Transverse colon (tissue), 4 donors: ENCODE results near the gene WDHD1. TPM values are rescaled to one million over a fixed set of nuclear protein-coding genes. Genes with fewer than 3 reads are reported as not detected.

Experiments
- DNase-seq: peaks from one replicate; pipeline ENCODE4 v3.0.0-alpha.2; 2019
- H3K27ac ChIP-seq, 4 donors: fragments of 200-600 bp; sonication (generic); 2 replicates each; pipeline ENCODE4 v1.5.1; 2016 to 2018; ENCODE audit warnings: inconsistent platforms in 4 of 4
- H3K27me3 ChIP-seq: fragments of 200-600 bp; sonication (generic); 2 replicates; pipeline ENCODE4 v1.5.1; 2017; ENCODE audit warnings: inconsistent platforms
- H3K36me3 ChIP-seq, 4 donors: fragments of 200-600 bp; sonication (generic); 2 replicates each; pipeline ENCODE4 v1.5.1; 2017 to 2019; ENCODE audit warnings: inconsistent platforms in 4 of 4
- H3K4me1 ChIP-seq, 4 donors: fragments of 200-600 bp; sonication (generic); 2 replicates each; pipeline ENCODE4 v1.5.1; 2017 to 2020; ENCODE audit warnings: inconsistent platforms in 4 of 4
- H3K4me3 ChIP-seq, 4 donors: fragments of 200-600 bp; sonication (generic); 1 replicate in 1 of 4; 2 replicates in 3 of 4; pipeline versions ENCODE4 v1.5.1 to v1.6.1; 2017 to 2019; ENCODE audit warnings: inconsistent platforms in 4 of 4
- H3K9me3 ChIP-seq, 2 donors: fragments of 200-600 bp; sonication (generic); 2 replicates each; pipeline ENCODE4 v1.5.1; 2017 to 2019; ENCODE audit warnings: inconsistent platforms in 2 of 2
- EP300 ChIP-seq: sonication (generic); formaldehyde crosslinking; IDR thresholded peaks from one replicate; pipeline ENCODE4 v1.6.1; 2017; ENCODE audit warnings: antibody characterized with exemption, low read depth
- POLR2A ChIP-seq: fragments of 450-650 bp; IDR thresholded peaks from one replicate; pipeline ENCODE4 v1.6.1; 2016; ENCODE audit warnings: antibody characterized with exemption, mild to moderate bottlenecking, moderate library complexity
- POLR2AphosphoS5 ChIP-seq, 3 donors: sonication (generic); formaldehyde crosslinking; IDR thresholded peaks; one replicate each; pipeline ENCODE4 v1.6.1; 2016; ENCODE audit warnings: antibody characterized with exemption in 3 of 3
- WGBS, 2 donors: methylation state at CpG; one replicate each; pipeline ENCODE4 v1.1.5; 2018; ENCODE audit warnings: low coverage in 1 of 2; 5-methylcytosine and 5-hydroxymethylcytosine counted together
- in situ Hi-C, 4 donors: fragments of 200-750 bp; cut with MboI; loops; one replicate each; pipeline versions ENCODE4 v1.15.0 to v1.15.1; 2017; ENCODE audit warnings: low sequenced_read_pairs in 3 of 4, low pct_ligation_motif_present in 1 of 4, low pct_unique_long_range_greater_than_20kb in 1 of 4
- intact Hi-C: fragments of 100-400 bp; cut with DNase I; formaldehyde crosslinking; loops from one replicate; pipeline ENCODE4 v1.15.1; 2023; ENCODE audit warnings: low total_unique reads
- total RNA-seq, 4 donors: library from RNA; depleted of rRNA; stranded (reverse); fragments of >200 nt; gene quantifications; one replicate each; pipeline ENCODE4 v1.1.0, GENCODE V29; 2016
- TF ChIP-seq, protein P1 (sequence below), 5 experiments: fragments of 200-600 bp in 3 of 5; fragments of 450-650 bp in 2 of 5; sonication (generic) in 3 of 5; IDR thresholded peaks; 1 replicate in 2 of 5; 2 replicates in 3 of 5; pipeline ENCODE4 v1.5.1; 2016 to 2017; ENCODE audit warnings: antibody characterized with exemption in 5 of 5, inconsistent platforms in 3 of 5, mild to moderate bottlenecking in 2 of 5, moderate library complexity in 1 of 5

WDHD1 gene
- total RNA-seq, 4 donors from 2014 or later = 0.20 to 1.2 (median 1.1) TPM; not detected in 1

DNA sequence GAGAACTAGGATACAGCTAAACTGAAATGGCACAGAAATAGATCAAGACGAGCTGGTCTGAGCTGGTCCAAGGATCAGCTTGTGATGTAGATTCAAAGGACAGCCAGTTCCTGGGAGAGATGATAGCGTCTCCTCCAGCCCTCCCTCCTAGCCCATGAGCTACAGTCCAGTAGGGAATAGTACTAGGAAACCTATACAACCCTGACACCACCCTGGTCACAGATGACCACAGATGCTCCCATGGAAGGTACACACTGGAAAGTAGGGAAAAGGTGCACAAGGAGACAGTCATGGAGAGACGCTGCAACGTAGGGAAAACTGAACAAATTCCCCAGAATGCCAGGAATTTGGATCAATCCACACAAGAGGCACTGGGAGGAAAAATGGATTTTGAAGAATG is 131.2 kb downstream of the WDHD1 start:
- no peak overlapping the region for H3K4me3 ChIP-seq
- WGBS, 2 donors = 82 to 91% methylated on average over 3 to 4 of the region's 4 CpGs
- H3K27ac ChIP-seq = no peak overlapping the region
- no peaks in the 10 kb centered on the region for H3K9me3 ChIP-seq
- DNase-seq = no peak
- no peaks in the 10 kb centered on the region for H3K36me3 ChIP-seq
- H3K4me1 ChIP-seq = peaks cover 0 to under 1% (median 0%) of the 10 kb centered on the region in 4 donors
- no peaks in the 10 kb centered on the region for H3K27me3 ChIP-seq
- TF ChIP-seq, protein P1, sequence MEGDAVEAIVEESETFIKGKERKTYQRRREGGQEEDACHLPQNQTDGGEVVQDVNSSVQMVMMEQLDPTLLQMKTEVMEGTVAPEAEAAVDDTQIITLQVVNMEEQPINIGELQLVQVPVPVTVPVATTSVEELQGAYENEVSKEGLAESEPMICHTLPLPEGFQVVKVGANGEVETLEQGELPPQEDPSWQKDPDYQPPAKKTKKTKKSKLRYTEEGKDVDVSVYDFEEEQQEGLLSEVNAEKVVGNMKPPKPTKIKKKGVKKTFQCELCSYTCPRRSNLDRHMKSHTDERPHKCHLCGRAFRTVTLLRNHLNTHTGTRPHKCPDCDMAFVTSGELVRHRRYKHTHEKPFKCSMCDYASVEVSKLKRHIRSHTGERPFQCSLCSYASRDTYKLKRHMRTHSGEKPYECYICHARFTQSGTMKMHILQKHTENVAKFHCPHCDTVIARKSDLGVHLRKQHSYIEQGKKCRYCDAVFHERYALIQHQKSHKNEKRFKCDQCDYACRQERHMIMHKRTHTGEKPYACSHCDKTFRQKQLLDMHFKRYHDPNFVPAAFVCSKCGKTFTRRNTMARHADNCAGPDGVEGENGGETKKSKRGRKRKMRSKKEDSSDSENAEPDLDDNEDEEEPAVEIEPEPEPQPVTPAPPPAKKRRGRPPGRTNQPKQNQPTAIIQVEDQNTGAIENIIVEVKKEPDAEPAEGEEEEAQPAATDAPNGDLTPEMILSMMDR (IDR thresholded peaks at IDR 0.05) = no peak
- TF ChIP-seq EP300 (no peak), POLR2A (no peak), POLR2AphosphoS5 (IDR thresholded peaks at IDR 0.05) (no peak)
- intact Hi-C loops (no loop called here), in situ Hi-C loops (no loop called here)

DNA sequence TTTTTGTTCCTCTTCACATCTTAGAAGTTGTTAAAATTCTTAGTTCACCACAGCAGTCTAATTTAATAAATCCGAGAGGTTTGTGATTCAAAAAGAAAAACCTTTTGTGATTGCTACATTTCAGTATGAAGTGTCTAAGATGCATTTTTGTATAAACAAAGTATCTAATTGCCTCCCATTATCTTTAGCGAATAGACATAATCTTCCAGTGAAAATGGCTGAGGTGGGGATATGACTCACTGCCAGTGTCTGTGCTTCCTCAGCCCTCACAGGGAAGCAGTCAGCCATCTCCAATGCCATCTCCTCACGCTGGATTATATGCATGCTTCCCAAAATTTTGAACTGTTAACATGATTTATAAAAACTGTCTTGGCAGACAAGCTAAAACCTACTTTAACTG is 131.9 kb downstream of the WDHD1 start:
- no peaks in the 10 kb centered on the region for H3K9me3 ChIP-seq
- 60 to 91% methylated on average over 1 to 3 of the region's 3 CpGs for WGBS, 2 donors

DNA sequence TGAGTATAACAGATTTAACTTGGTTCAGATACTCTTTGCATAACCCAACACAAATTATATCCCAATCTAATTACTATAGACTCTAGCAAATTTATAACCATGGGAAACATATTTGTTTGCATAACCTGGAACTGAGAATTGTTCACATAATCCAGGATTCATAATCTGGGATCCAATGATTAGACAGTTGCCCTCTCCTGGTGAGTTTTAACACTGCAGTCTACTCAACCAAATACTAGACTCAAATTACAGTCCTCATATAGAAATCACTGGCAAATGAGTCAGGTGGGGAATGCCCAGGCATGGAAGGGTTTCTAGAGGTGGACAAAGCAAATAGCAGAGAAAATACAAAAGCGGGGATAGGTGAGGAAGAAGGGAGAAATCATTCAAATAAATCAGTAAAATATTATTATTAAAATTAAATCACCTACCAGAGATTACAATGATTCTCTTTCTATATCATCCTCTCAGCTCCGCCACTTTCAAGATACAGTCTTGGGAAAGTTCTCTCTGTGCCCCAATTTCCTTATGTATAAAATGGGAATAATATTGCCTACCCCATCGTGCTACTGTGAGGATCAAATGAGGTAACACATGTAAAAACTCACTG is 133.6 kb downstream of the WDHD1 start:
- TF ChIP-seq EP300 (no peak), POLR2AphosphoS5 (IDR thresholded peaks at IDR 0.05) (no peak), POLR2A (no peak)
- TF ChIP-seq, protein P1 (IDR thresholded peaks at IDR 0.05) = peak; percentile 62 to 77 (median 65)
- Histone ChIP-seq H3K9me3 (no peaks in the 10 kb centered on the region), H3K4me1 (peaks cover 0 to 5% (median 2%) of the 10 kb centered on the region in 4 donors), H3K36me3 (no peaks in the 10 kb centered on the region), H3K27ac (no peak overlapping the region), H3K4me3 (no peak overlapping the region), H3K27me3 (no peaks in the 10 kb centered on the region)
- 69 to 78% methylated on average over 3 of the region's 3 CpGs for WGBS, 2 donors
- in situ Hi-C loops (no loop called here), intact Hi-C loops (no loop called here)
- DNase-seq = no peak

More for the DNA sequence above, 131.9 kb downstream of the WDHD1 start:
- intact Hi-C loops (no loop called here), in situ Hi-C loops (no loop called here)
- no peaks in the 10 kb centered on the region for H3K27me3 ChIP-seq
- H3K4me1 ChIP-seq = no peaks in the 10 kb centered on the region
- H3K27ac ChIP-seq = no peak overlapping the region
- no peak overlapping the region for H3K4me3 ChIP-seq
- no peaks in the 10 kb centered on the region for H3K36me3 ChIP-seq
- no peak for DNase-seq
- TF ChIP-seq EP300 (no peak), POLR2AphosphoS5 (IDR thresholded peaks at IDR 0.05) (no peak), POLR2A (no peak)
- TF ChIP-seq, protein P1 (IDR thresholded peaks at IDR 0.05) = no peak

DNA sequence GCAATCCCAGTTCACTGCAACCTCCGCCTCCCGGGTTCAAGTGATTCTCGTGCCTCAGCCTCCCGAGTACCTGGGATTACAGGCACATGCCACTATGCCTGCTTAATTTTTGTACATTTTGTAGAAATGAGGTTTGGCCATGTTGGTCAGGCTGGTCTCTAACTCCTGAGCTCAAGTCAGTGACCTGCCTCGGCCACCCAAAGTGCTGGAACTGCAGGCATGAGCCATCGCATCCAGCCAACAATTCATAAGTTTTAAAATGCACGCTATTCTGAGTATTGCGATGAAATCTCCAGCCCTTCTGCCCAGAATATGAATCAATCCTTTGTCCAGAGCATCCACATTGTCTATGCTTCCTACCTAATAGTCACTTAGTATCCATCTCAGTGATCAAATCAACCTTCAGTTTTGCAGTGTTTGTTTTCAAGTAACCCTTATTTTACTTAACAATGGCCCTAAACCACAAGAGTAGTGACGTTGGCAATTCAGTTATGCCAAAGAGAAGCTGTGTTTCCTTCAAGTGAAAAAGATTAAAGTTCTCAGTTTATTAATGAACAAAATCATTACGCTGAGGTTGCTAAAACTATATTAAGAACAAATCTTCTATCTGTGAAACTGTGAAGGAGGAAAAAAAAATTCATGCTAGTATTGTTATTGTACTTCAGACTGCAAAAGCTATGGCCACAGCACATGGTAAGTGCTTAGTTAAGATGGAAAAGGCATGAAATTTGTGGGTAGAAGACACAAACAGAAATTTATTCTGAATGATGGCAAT is 135.2 kb downstream of the WDHD1 start:
- Histone ChIP-seq H3K4me3 (no peak overlapping the region), H3K27me3 (no peaks in the 10 kb centered on the region), H3K36me3 (no peaks in the 10 kb centered on the region), H3K9me3 (no peaks in the 10 kb centered on the region), H3K27ac (no peak overlapping the region), H3K4me1 (peaks cover 0 to 10% (median 5%) of the 10 kb centered on the region in 4 donors)
- intact Hi-C loops (no loop called here), in situ Hi-C loops (no loop called here)
- no peak for DNase-seq
- TF ChIP-seq EP300 (no peak), POLR2AphosphoS5 (IDR thresholded peaks at IDR 0.05) (no peak)
- TF ChIP-seq, protein P1 (IDR thresholded peaks at IDR 0.05) = no peak
- WGBS, 2 donors = 75 to 88% methylated on average over 4 to 10 of the region's 10 CpGs
